Activated CD4-positive, alpha-beta T cell treated with anti-CD3 and anti-CD28 coated beads for 48 hours (primary cell): ENCODE data around the gene IL20.

ENCODE experiments used
- DNase-seq: peaks from one replicate; pipeline ENCODE4 v3.0.0-alpha.2; 2020

The IL20 gene, protein sequence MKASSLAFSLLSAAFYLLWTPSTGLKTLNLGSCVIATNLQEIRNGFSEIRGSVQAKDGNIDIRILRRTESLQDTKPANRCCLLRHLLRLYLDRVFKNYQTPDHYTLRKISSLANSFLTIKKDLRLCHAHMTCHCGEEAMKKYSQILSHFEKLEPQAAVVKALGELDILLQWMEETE

GRCh38 chr1:206864939-206865671 is at the start of gene IL20:
IL20 (plus strand) TSS chr1:206865623; CDS start chr1:206865853, 230 bp downstream.
- peak; percentile 95 for DNase-seq

DNA sequence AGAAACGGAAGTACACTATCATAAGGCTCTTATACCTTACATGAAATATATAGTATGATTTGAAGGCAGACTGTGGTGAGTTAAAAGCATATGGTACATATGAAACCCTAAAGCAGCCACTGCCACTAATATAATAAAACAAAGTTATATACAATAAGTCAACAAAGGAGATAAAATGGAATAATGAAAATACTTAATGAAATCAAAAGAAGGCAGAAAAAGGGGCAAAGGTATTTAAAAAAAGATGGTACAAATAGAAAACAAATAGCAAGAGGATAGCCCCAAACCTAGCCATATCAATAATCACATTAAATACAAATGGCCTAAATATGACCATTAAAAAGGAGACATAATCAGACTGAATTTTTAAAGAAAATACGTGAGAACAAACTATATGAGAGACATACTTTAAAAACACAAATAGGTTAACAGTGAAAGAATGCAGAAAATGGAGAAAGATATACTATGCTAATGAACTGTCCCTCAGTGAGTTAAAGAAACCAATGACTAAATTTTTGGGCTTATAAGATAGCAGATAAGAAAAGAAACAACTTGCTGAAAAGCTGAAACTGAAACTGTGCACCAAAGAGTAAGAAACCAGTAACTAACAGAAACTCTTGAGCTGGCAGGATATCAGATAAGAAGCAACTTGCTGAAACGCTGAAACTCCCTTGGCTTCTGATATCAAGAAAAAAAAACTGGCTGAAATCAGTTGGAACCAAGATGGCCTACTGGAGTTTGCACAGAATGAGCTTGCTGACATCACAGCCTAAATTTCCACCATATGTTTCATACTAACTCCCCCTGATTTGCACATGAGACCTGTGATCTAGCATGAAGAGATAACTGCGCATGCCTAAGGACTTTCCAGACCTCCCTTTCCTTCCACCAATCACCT is 48.8 kb upstream of the IL20 start:
- DNase-seq, result peak; percentile 36

DNA sequence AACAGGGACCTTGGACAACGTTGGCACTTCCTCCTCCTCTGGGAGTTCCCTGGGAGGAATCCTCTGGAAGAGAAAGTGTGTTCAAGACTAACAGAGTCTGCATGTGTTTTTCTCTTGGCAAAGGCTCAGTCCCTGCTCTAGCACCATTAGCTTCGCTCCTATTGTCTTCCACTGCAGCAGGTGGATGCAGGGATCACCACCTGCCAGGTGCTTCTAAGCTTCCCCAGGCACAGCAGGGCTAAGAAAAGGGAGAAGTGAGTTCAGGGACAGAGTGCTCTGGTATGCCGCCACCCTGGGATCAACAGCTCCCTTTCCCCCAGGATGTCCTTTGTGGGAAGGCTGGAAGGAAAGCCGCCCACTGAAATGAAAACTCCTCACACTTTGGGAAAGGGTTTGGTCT is 43.9 kb upstream of the IL20 start:
- no peak for DNase-seq

- no peak for DNase-seq
Measured at GRCh38 chr1:206823727-206824126, 41.7 kb upstream of the IL20 start.

- DNase-seq, result no peak
Measured at GRCh38 chr1:206824331-206824730, 41.1 kb upstream of the IL20 start.

DNA sequence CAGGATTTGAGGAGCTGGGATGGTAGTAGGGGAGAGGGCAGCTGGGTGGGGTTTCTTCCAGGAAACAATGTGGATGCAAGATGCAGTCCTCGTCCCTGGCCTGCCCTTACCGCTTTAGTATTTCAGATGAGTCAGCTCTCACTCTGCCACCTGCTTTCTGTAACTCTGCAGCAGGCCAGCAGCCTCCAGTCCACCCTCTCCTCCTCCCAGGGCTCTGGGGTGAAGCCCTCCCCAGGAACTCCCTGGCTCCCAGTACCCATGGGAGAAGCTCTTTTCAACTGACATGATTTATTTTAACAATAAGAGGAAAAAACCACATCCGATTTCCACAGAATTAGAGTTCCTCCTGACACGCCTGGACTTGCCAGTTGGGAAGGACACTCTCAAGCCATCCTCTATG is 39.0 kb upstream of the IL20 start:
- DNase-seq, result no peak

DNA sequence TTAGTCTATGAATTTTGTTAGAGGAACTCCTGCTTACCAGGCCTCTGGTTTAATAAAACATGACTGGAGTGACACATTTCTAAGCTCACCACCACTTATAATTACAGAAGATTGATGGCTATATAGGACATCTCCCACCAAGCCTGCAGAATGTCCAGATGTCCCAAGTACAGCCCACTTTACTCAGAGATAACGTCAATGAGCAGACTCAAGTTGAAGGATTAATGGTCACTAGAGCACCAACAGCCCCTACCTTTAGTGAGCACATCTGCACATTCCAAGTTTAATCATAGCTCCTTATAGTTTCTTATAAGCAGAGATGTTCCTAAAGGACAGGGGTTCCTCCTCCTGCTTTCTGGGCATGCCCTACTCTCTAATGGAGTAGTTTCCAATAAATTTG is 37.4 kb upstream of the IL20 start:
- no peak for DNase-seq

GRCh38 chr1:206828765-206829164 is 36.7 kb upstream of the IL20 start:
- no peak for DNase-seq

- DNase-seq, result no peak
Measured at GRCh38 chr1:206829282-206829681, 36.1 kb upstream of the IL20 start.

DNA sequence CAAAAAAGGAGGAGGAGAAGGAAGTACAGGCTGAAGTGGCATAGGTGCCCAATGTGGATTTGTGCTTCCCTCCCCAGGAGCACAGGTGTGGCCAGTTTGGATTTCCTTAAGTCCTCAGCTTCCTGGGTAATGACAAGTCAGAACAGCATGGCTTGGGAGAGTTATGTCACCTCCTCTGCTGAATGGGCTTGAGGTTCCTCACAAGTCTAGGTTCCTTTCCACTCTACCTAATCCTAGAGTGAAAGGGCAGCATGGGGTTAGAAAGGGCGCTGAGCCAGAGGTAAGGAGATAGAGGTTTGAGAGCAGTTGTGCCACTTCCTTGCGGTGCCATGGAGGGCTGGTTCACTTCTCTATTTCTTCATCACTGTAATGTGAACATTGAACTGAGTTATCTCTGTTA is 35.5 kb upstream of the IL20 start:
- no peak for DNase-seq

DNA sequence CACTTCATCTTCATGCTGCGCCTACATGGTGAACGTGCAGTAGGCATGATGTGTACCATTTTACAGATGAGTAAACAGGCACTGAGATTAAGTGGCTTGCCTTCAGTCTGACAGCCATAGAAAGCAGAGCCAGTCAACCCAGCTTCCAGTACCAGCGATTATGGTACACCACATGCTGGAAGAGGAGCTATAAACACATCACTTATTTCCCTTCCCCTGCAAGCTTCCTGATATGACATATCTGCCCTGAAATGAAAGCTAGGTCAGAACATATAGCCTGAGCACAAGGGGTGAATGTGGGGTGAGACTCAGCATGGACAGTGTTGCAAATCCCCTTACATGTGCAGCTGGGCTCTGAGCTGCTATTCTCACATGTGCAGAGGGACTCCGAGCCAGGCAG is 33.8 kb upstream of the IL20 start:
- DNase-seq, result no peak

GRCh38 chr1:206832352-206832880 is 33.0 kb upstream of the IL20 start:
- no peak for DNase-seq

DNA sequence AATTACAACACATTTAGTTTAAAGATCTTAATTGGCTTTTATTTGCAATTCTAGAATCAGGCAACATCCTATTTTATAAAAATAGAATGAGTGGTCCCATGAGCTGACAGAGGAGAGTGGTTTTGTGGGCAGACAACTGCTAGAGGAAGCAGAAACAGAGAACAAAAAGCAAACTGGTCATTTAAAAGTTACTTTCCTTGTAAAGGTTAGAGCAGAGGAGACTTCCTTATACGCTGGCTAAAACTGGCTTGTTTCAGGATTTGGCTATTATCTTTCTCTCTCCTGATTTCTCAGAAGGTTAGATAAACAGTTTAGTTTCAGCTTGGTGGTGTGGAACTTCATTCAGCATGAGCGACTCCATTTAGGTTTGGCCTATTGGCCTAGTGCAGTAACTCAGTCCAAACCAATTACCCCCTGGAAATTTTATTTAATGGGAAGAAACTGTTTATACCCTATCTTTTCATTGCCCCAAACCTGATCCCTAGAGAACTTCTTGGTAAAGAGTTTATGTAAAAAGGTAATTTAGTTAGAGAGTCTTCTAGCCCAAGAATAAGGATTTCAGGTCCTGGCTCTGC is 32.2 kb upstream of the IL20 start:
- DNase-seq, result no peak

DNA sequence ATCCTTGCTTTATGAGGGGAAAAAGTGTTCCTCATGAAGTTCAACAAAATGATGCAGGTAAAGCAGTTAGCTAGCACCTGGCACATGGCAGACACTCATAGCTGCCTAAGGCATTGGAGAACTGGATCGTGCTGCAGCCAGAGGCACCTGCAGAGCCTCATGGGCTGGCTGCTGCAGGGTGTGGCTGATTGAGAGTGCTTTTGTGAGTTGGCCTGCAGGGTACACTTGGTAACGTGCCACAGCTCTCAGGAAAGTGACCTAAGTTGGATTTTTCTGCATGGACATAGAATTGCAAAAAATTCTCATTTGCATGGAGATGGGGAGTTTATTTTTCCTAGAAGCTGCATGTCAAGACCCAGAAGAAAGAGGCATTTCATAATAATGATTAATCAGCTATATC is 31.6 kb upstream of the IL20 start:
- DNase-seq, result no peak

DNA sequence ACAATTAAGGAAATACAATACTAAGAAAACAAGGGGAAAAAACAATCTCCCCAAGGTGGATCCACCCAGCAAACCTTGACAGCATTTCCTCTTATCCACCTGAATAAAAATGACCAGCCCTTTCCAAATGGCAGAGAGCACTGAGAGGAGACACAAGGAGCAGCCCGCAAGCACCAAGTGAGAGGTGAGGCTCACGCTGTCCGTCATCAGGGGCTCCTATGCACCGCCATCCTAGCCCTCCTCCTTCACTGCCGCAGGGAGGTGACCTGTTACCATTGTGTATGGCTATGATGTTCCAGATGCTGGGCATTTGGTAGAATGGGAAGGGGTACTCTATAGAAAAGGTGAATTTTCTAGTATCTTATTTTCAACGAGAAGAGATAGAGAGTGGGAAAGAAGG is 31.2 kb upstream of the IL20 start:
- DNase-seq, result no peak

DNA sequence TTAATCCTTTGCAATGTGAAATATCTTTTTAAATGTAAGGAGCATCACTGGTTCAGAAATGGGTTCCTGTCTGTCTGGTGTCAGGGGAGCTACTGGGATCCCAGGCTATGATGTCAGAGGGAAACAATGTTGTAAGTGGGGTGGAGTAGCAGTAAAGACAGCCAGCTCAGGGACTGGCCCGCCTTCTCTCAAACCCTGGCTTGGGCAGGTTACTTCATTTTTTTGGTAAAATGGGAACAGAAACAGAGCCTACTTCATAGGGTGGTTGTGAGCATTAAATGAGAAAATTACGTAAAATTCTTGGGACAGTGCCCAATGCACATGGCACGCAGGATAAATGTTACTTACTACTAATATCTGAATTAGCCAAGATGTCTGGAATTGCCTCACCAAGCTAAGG is 30.7 kb upstream of the IL20 start:
- DNase-seq, result no peak

DNA sequence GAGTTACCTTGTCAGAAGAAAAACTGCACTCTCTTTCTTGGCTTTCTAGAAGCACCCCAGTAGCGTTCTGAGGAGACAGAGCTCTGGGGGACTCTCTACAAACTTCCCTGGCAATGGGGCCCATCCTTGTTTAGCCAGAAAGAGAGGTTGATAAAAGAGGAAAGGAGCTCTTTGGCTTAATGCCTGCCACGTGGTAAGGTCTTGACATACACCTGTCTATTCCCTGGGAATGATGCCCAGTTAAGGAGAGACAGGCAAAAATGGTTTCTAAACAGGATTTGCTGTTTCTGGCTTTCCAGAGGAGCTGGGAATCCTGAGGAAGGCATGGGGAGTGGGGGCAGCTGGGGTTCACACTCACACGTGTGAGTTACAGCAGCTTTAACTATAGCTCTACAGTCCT is 30.2 kb upstream of the IL20 start:
- DNase-seq, result no peak

GRCh38 chr1:206836111-206836510 is 29.3 kb upstream of the IL20 start:
- DNase-seq, result no peak

- no peak for DNase-seq
Measured at GRCh38 chr1:206839006-206839560, 26.3 kb upstream of the IL20 start.

- DNase-seq, result no peak
Measured at GRCh38 chr1:206839857-206840256, 25.6 kb upstream of the IL20 start.

GRCh38 chr1:206841609-206842323 is 23.7 kb upstream of the IL20 start:
- no peak for DNase-seq

DNA sequence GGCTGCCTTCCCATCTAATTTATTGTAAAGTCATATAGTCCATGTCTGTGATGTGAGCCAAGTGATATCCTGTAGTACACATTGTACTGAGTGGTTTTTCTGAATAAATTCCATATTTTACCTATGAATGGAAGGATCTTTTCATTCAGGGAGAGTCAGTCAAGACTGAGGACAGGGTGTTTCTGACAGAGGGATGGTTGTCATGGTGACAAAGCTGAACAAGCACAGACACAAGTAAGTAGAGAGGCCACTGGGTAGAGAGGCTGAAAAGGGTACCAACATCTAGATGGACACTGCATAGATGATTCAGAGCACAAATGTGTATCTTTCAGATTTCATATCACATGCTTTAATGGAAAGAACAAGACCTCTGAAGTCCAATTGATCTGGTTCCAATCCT is 22.6 kb upstream of the IL20 start:
- DNase-seq, result no peak
